Measurements from ENCODE around the gene RNFT2. TPM values are rescaled to one million over a fixed set of nuclear protein-coding genes. Genes with fewer than 3 reads are reported as not detected.

RNFT2 gene
- polyA plus RNA-seq, 1 donor (not counting 4 experiments of a cell fraction or from before 2014, with no cell fraction given): 0.96 TPM

- Histone ChIP-seq H3K4me2 (ENCODE audit: control insufficient read depth, extremely low read depth, insufficient read depth, low read depth, low read length) (no peak overlapping the region), H2AFZ (ENCODE audit: control insufficient read depth, low read length) (no peak overlapping the region)
- FAIRE-seq: no peak
These were observed 123.2 kb downstream of the RNFT2 start for GRCh38 chr12:116861320-116861719.

GRCh38 chr12:116862167-116862566, 124.1 kb downstream of the RNFT2 start:
- DNase-seq (ENCODE audit: low read depth, low spot score) (no peak), FAIRE-seq (no peak)
- Histone ChIP-seq H3K36me3 (ENCODE audit: control insufficient read depth in 2 of 2, extremely low read depth in 1 of 2, insufficient read depth in 2 of 2, low read length in 2 of 2) (no peaks in the 10 kb centered on the region), H3K4me2 (ENCODE audit: control insufficient read depth, extremely low read depth, insufficient read depth, low read depth, low read length) (no peak overlapping the region), H3K9me3 (ENCODE audit: control insufficient read depth, low read depth, low read length) (no peaks in the 10 kb centered on the region), H3K9ac (ENCODE audit: control insufficient read depth, extremely low read depth, insufficient read depth, low read length) (no peak overlapping the region), H3K4me1 (ENCODE audit: control insufficient read depth, extremely low read depth, insufficient read depth, low read length) (peaks cover 4% of the 10 kb centered on the region), H3K79me2 (ENCODE audit: control insufficient read depth, insufficient read depth, low read length) (no peaks in the 10 kb centered on the region), H3K4me3 (ENCODE audit: control insufficient read depth in 2 of 3, extremely low read depth in 1 of 3, insufficient read depth in 2 of 3, low read depth in 1 of 3, low read length in 3 of 3) (no peak overlapping the region), H4K20me1 (ENCODE audit: control insufficient read depth, extremely low read depth, insufficient read depth, low read length) (no peaks in the 10 kb centered on the region), H3K9me1 (ENCODE audit: control insufficient read depth, extremely low read depth, insufficient read depth, low read length) (no peaks in the 10 kb centered on the region), H3K27me3 (ENCODE audit: control insufficient read depth, extremely low read depth, insufficient read depth, low read length) (peaks cover 15% of the 10 kb centered on the region), H3K27ac (ENCODE audit: control insufficient read depth, insufficient read depth, low read length) (no peak overlapping the region), H2AFZ (ENCODE audit: control insufficient read depth, low read length) (no peak overlapping the region)
- TF ChIP-seq EZH2 (IDR thresholded peaks at IDR 0.05; ENCODE audit: low read length): no peak
- TF ChIP-seq CTCF (optimal IDR thresholded peaks at IDR 0.05 in 1 of 3, IDR thresholded peaks at IDR 0.05 in 1 of 3, conservative IDR thresholded peaks at IDR 0.05 in 1 of 3; ENCODE audit: extremely low read depth in 1 of 3, insufficient read depth in 2 of 3, low read length in 3 of 3): no peak
- dilution Hi-C loops (cut with MboI; ENCODE audit: extremely low pct_ligation_motif_present, low sequenced_read_pairs): no loop called here

More at GRCh38 chr12:116861320-116861719, 123.2 kb downstream of the RNFT2 start:
- peaks cover 15% of the 10 kb centered on the region for H3K27me3 ChIP-seq (ENCODE audit: control insufficient read depth, extremely low read depth, insufficient read depth, low read length)
- no peaks in the 10 kb centered on the region for H3K36me3 ChIP-seq (ENCODE audit: control insufficient read depth in 2 of 2, extremely low read depth in 1 of 2, insufficient read depth in 2 of 2, low read length in 2 of 2)
- H3K9me3 ChIP-seq (ENCODE audit: control insufficient read depth, low read depth, low read length): no peaks in the 10 kb centered on the region
- no peak overlapping the region for H3K4me3 ChIP-seq (ENCODE audit: control insufficient read depth in 2 of 3, extremely low read depth in 1 of 3, insufficient read depth in 2 of 3, low read depth in 1 of 3, low read length in 3 of 3)
- no peak overlapping the region for H3K9ac ChIP-seq (ENCODE audit: control insufficient read depth, extremely low read depth, insufficient read depth, low read length)
- no peaks in the 10 kb centered on the region for H3K79me2 ChIP-seq (ENCODE audit: control insufficient read depth, insufficient read depth, low read length)
- dilution Hi-C loops (cut with MboI; ENCODE audit: extremely low pct_ligation_motif_present, low sequenced_read_pairs): no loop called here
- no peak for DNase-seq (ENCODE audit: low read depth, low spot score)
- H3K27ac ChIP-seq (ENCODE audit: control insufficient read depth, insufficient read depth, low read length): no peak overlapping the region
- TF ChIP-seq CTCF (optimal IDR thresholded peaks at IDR 0.05 in 1 of 3, IDR thresholded peaks at IDR 0.05 in 1 of 3, conservative IDR thresholded peaks at IDR 0.05 in 1 of 3; ENCODE audit: extremely low read depth in 1 of 3, insufficient read depth in 2 of 3, low read length in 3 of 3): no peak
- TF ChIP-seq EZH2 (IDR thresholded peaks at IDR 0.05; ENCODE audit: low read length): no peak
- H4K20me1 ChIP-seq (ENCODE audit: control insufficient read depth, extremely low read depth, insufficient read depth, low read length): no peaks in the 10 kb centered on the region
- H3K9me1 ChIP-seq (ENCODE audit: control insufficient read depth, extremely low read depth, insufficient read depth, low read length): no peaks in the 10 kb centered on the region
- peaks cover 4% of the 10 kb centered on the region for H3K4me1 ChIP-seq (ENCODE audit: control insufficient read depth, extremely low read depth, insufficient read depth, low read length)

Measured in keratinocyte (primary cell).